K562 (cell line): ENCODE data around the gene CREM. TPM values are rescaled to one million over a fixed set of nuclear protein-coding genes. Genes with fewer than 3 reads are reported as not detected.

Source experiments
- CEBPB ChIP-seq: fragments of 450-650 bp; IDR thresholded peaks from 2 replicates; pipeline ENCODE4 v1.6.1; 2016; ENCODE audit warnings: missing genetic modification characterization, missing compliant biosample characterization
- COPS2 ChIP-seq: fragments of 450-650 bp; conservative IDR thresholded peaks from 2 replicates; pipeline ENCODE4 v1.6.1; 2016; ENCODE audit warnings: mild to moderate bottlenecking, moderate library complexity
- FUS ChIP-seq: fragments of 200-400 bp; formaldehyde crosslinking; optimal IDR thresholded peaks from 2 replicates; pipeline ENCODE3; 2017; ENCODE audit warnings: low read depth, low read length
- RAD21 ChIP-seq, 2 experiments: fragments of 250-450 bp in 1 of 2; fragments of 450-650 bp in 1 of 2; sonication (Bioruptor Pico) in 1 of 2; formaldehyde crosslinking in 1 of 2; IDR thresholded peaks in 1 of 2; conservative IDR thresholded peaks in 1 of 2; 2 replicates each; pipeline versions ENCODE4 v1.4.0 to v1.8.0; 2020 to 2022; ENCODE audit warnings: mild to moderate bottlenecking in 2 of 2, moderate library complexity in 1 of 2
- RBFOX2 ChIP-seq: fragments of 200-400 bp; formaldehyde crosslinking; IDR thresholded peaks from 2 replicates; pipeline ENCODE4 v1.6.1; 2017; ENCODE audit warnings: low read depth, mild to moderate bottlenecking, low read length, moderate library complexity
- ZNF407 ChIP-seq: fragments of 450-650 bp; IDR thresholded peaks from 2 replicates; pipeline ENCODE4 v1.6.1; 2016; ENCODE audit warnings: low read depth
- polyA plus RNA-seq, 8 experiments: library from polyadenylated mRNA; depleted of rRNA in 4 of 8; stranded (reverse) in 5 of 8; unstranded in 3 of 8; fragments of >200 nt; fragmentation: Nextera tagmentation in 2 of 8; fragmentation: Illumina TruSeq in 1 of 8; extraction: Ambion mirVana in 2 of 8; extraction: Trizol in 1 of 8; gene quantifications; 2 replicates each; pipeline versions ENCODE4 v1.2.1 to v1.2.3, GENCODE V29; 2011 to 2014; ENCODE audit warnings: inconsistent platforms in 1 of 8, missing spikeins in 1 of 8
- total RNA-seq, 7 experiments: library from RNA; depleted of rRNA in 6 of 7; stranded (reverse); fragments of >200 nt in 6 of 7; fragmentation: Illumina TruSeq in 2 of 7; extraction: Trizol in 2 of 7; gene quantifications; 2 replicates each; pipeline versions ENCODE4 v1.2.1 to v1.2.3, GENCODE V29; 2011 to 2021; ENCODE audit warnings: low replicate concordance in 1 of 7
- TF ChIP-seq, protein P1 (sequence below): fragments of 200-600 bp; sonication (generic); IDR thresholded peaks from one replicate; pipeline ENCODE4 v1.6.1; 2012; ENCODE audit warnings: mild to moderate bottlenecking, low read depth, low read length, inconsistent platforms

Gene CREM
- total and polyA plus RNA-seq, 9 of the 15 experiments (the other 6 are each of a cell fraction or from before 2014, with no cell fraction given): 39.1 to 70.2 (median 48.3) TPM

DNA sequence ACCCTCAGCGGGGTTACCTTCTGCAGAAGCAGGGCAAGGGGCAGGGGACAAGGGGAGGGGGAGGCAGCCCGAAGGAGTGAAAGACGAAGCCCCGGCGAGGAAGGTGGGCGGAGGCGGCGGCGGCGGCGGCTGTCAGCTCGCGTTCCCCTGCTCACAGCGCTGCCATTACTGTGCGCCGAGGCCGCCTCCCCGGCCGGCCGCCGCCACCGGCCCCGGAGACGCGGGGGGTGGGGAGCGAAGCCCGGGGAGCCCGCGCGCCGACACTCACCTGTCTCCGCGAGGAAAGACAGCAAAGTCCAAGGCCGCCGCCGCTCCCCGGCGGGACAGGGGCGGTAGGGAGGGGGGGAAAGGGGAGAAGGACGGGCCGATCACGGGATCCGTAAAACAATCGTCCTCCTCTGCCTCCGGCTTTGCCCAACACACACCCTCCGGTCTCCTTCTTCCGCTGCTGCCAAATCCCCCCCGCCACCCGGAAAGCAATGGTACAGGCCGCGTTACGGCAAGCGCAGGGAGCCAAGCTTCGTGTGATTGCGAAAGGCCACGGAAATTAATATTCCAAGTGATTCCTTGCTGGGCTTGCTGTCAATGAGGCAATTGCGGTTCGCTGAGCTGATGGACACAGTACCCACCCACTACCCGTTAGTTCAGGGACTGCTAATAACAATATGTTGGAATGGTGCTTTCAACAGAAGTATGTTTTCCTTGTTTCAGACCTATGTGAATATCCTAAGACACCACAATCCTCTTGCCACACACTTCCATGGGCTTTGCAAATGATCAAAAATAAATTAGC is 36.3 kb upstream of the CREM start, which contains the start of gene CUL2 (continued):
- TF ChIP-seq ZNF407 (peak; percentile 98), RAD21 (CRISPR knock-in tag; conservative IDR thresholded peaks at IDR 0.05 in 1 of 2, IDR thresholded peaks at IDR 0.05 in 1 of 2) (no peak), COPS2 (no peak), FUS (no peak), CEBPB (tag) (peak; percentile 100), RBFOX2 (peak; percentile 83)
- TF ChIP-seq, protein P1, sequence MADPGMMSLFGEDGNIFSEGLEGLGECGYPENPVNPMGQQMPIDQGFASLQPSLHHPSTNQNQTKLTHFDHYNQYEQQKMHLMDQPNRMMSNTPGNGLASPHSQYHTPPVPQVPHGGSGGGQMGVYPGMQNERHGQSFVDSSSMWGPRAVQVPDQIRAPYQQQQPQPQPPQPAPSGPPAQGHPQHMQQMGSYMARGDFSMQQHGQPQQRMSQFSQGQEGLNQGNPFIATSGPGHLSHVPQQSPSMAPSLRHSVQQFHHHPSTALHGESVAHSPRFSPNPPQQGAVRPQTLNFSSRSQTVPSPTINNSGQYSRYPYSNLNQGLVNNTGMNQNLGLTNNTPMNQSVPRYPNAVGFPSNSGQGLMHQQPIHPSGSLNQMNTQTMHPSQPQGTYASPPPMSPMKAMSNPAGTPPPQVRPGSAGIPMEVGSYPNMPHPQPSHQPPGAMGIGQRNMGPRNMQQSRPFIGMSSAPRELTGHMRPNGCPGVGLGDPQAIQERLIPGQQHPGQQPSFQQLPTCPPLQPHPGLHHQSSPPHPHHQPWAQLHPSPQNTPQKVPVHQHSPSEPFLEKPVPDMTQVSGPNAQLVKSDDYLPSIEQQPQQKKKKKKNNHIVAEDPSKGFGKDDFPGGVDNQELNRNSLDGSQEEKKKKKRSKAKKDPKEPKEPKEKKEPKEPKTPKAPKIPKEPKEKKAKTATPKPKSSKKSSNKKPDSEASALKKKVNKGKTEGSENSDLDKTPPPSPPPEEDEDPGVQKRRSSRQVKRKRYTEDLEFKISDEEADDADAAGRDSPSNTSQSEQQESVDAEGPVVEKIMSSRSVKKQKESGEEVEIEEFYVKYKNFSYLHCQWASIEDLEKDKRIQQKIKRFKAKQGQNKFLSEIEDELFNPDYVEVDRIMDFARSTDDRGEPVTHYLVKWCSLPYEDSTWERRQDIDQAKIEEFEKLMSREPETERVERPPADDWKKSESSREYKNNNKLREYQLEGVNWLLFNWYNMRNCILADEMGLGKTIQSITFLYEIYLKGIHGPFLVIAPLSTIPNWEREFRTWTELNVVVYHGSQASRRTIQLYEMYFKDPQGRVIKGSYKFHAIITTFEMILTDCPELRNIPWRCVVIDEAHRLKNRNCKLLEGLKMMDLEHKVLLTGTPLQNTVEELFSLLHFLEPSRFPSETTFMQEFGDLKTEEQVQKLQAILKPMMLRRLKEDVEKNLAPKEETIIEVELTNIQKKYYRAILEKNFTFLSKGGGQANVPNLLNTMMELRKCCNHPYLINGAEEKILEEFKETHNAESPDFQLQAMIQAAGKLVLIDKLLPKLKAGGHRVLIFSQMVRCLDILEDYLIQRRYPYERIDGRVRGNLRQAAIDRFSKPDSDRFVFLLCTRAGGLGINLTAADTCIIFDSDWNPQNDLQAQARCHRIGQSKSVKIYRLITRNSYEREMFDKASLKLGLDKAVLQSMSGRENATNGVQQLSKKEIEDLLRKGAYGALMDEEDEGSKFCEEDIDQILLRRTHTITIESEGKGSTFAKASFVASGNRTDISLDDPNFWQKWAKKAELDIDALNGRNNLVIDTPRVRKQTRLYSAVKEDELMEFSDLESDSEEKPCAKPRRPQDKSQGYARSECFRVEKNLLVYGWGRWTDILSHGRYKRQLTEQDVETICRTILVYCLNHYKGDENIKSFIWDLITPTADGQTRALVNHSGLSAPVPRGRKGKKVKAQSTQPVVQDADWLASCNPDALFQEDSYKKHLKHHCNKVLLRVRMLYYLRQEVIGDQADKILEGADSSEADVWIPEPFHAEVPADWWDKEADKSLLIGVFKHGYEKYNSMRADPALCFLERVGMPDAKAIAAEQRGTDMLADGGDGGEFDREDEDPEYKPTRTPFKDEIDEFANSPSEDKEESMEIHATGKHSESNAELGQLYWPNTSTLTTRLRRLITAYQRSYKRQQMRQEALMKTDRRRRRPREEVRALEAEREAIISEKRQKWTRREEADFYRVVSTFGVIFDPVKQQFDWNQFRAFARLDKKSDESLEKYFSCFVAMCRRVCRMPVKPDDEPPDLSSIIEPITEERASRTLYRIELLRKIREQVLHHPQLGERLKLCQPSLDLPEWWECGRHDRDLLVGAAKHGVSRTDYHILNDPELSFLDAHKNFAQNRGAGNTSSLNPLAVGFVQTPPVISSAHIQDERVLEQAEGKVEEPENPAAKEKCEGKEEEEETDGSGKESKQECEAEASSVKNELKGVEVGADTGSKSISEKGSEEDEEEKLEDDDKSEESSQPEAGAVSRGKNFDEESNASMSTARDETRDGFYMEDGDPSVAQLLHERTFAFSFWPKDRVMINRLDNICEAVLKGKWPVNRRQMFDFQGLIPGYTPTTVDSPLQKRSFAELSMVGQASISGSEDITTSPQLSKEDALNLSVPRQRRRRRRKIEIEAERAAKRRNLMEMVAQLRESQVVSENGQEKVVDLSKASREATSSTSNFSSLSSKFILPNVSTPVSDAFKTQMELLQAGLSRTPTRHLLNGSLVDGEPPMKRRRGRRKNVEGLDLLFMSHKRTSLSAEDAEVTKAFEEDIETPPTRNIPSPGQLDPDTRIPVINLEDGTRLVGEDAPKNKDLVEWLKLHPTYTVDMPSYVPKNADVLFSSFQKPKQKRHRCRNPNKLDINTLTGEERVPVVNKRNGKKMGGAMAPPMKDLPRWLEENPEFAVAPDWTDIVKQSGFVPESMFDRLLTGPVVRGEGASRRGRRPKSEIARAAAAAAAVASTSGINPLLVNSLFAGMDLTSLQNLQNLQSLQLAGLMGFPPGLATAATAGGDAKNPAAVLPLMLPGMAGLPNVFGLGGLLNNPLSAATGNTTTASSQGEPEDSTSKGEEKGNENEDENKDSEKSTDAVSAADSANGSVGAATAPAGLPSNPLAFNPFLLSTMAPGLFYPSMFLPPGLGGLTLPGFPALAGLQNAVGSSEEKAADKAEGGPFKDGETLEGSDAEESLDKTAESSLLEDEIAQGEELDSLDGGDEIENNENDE: no peak
